NB4 (cell line): ENCODE measurements around the gene CNTNAP2.
A peak's percentile ranks its signal among the peaks of the same experiment; 100 is the strongest.

ENCODE experiments used
- DNase-seq: peaks from one replicate; pipeline ENCODE4 v3.0.0; 2010; ENCODE audit warnings: low read depth
- H3K4me3 ChIP-seq: one replicate; pipeline ENCODE4 v1.5.1; 2011; ENCODE audit warnings: mild to moderate bottlenecking, low read depth, low read length, moderate library complexity
- CTCF ChIP-seq: IDR thresholded peaks from one replicate; pipeline ENCODE4 v1.5.1; 2012; ENCODE audit warnings: low read depth, low read length
- MAX ChIP-seq: IDR thresholded peaks from 2 replicates; pipeline ENCODE4 v1.6.1; 2011; ENCODE audit warnings: low read depth, low read length
- MYC ChIP-seq: IDR thresholded peaks from 2 replicates; pipeline ENCODE4 v1.6.1; 2011; ENCODE audit warnings: low read depth, low read length
- POLR2A ChIP-seq: IDR thresholded peaks from 2 replicates; pipeline ENCODE4 v1.6.1; 2011; ENCODE audit warnings: mild to moderate bottlenecking; ENCODE audit not compliant: insufficient read length; ENCODE audit errors: extremely low read depth

CNTNAP2 gene

GRCh38 chr7:148262721-148263229, 2146.2 kb downstream of the CNTNAP2 start:
- no peak overlapping the region for H3K4me3 ChIP-seq

GRCh38 chr7:148264933-148265557, 2148.4 kb downstream of the CNTNAP2 start:
- DNase-seq: peak; percentile 58
- H3K4me3 ChIP-seq: no peak overlapping the region
- TF ChIP-seq MAX (no peak), CTCF (peak; percentile 88), MYC (no peak)

More at GRCh38 chr7:148262721-148263229, 2146.2 kb downstream of the CNTNAP2 start:
- TF ChIP-seq CTCF (peak; percentile 97), POLR2A (no peak), MAX (peak; percentile 79; the same call in 1 of the 2 replicates), MYC (peak; percentile 72)
- peak; percentile 70 for DNase-seq

- DNase-seq: no peak
- TF ChIP-seq MYC (no peak), MAX (no peak), CTCF (no peak), POLR2A (no peak)
- no peak overlapping the region for H3K4me3 ChIP-seq
Observed at GRCh38 chr7:148265896-148266295, 2149.3 kb downstream of the CNTNAP2 start.

GRCh38 chr7:148266795-148267194, 2150.2 kb downstream of the CNTNAP2 start:
- no peak overlapping the region for H3K4me3 ChIP-seq
- TF ChIP-seq MAX (no peak), CTCF (no peak), MYC (no peak), POLR2A (no peak)

GRCh38 chr7:148270576-148270975, 2154.0 kb downstream of the CNTNAP2 start:
- no peak overlapping the region for H3K4me3 ChIP-seq
- DNase-seq: no peak
- TF ChIP-seq MAX (no peak), MYC (no peak), CTCF (no peak), POLR2A (no peak)

More at GRCh38 chr7:148266795-148267194, 2150.2 kb downstream of the CNTNAP2 start:
- no peak for DNase-seq
